Measurements from ENCODE around the gene SPATS2.
A peak's percentile ranks its signal among the peaks of the same experiment; 100 is the strongest.

Gene SPATS2

GRCh38 chr12:49327368-49327767, 39.9 kb upstream of the SPATS2 start:
- no peak for DNase-seq (ENCODE audit: low read depth)
- no peak overlapping the region for H3K4me3 ChIP-seq (ENCODE audit: low read length)

GRCh38 chr12:49327887-49328286, 39.4 kb upstream of the SPATS2 start:
- no peak for DNase-seq (ENCODE audit: low read depth)
- TF ChIP-seq CTCF (IDR thresholded peaks at IDR 0.05; ENCODE audit: insufficient read depth, low read depth, low read length, missing control alignments) = no peak
- H3K4me3 ChIP-seq (ENCODE audit: low read length) = no peak overlapping the region

More at GRCh38 chr12:49327368-49327767, 39.9 kb upstream of the SPATS2 start:
- TF ChIP-seq CTCF (IDR thresholded peaks at IDR 0.05; ENCODE audit: insufficient read depth, low read depth, low read length, missing control alignments) = no peak

- TF ChIP-seq CTCF (IDR thresholded peaks at IDR 0.05; ENCODE audit: insufficient read depth, low read depth, low read length, missing control alignments) = no peak
- H3K4me3 ChIP-seq (ENCODE audit: low read length) = no peak overlapping the region
- no peak for DNase-seq (ENCODE audit: low read depth)
These were observed 38.4 kb upstream of the SPATS2 start for GRCh38 chr12:49328816-49329215.

DNA sequence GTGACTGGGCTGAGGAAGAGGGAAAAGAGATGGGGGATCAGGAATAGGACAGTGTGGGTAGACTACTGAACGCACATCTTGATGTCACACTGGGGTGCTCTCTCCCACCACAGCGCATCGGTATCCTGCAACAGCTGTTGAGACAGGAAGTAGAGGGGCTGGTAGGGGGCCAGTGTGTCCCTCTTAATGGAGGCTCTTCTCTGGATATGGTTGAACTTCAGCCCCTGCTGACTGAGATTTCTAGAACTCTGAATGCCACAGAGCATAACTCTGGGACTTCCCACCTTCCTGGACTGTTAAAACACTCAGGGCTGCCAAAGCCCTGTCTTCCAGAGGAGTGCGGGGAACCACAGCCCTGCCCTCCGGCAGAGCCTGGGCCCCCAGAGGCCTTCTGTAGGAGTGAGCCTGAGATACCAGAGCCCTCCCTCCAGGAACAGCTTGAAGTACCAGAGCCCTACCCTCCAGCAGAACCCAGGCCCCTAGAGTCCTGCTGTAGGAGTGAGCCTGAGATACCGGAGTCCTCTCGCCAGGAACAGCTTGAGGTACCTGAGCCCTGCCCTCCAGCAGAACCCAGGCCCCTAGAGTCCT, 37.1 kb upstream of the SPATS2 start:
- H3K4me3 ChIP-seq (ENCODE audit: low read length) = no peak overlapping the region
- no peak for TF ChIP-seq CTCF (IDR thresholded peaks at IDR 0.05; ENCODE audit: insufficient read depth, low read depth, low read length, missing control alignments)
- DNase-seq (ENCODE audit: low read depth) = no peak

GRCh38 chr12:49330631-49331379, 36.5 kb upstream of the SPATS2 start:
- H3K4me3 ChIP-seq (ENCODE audit: low read length) = no peak overlapping the region
- TF ChIP-seq CTCF (IDR thresholded peaks at IDR 0.05; ENCODE audit: insufficient read depth, low read depth, low read length, missing control alignments) = no peak
- DNase-seq (ENCODE audit: low read depth) = no peak

- peak; percentile 84 for TF ChIP-seq CTCF (IDR thresholded peaks at IDR 0.05; ENCODE audit: insufficient read depth, low read depth, low read length, missing control alignments)
- no peak overlapping the region for H3K4me3 ChIP-seq (ENCODE audit: low read length)
- DNase-seq (ENCODE audit: low read depth) = peak; percentile 77
These were observed 35.7 kb upstream of the SPATS2 start for GRCh38 chr12:49331380-49332222.
